ENCODE measurements around the gene WNT6. TPM values are rescaled to one million over a fixed set of nuclear protein-coding genes. Genes with fewer than 3 reads are reported as not detected.

WNT6 gene
- polyA plus RNA-seq, 3 donors: 0.36 to 0.61 (median 0.43) TPM

GRCh38 chr2:218877331-218877730 lies 17.7 kb downstream of the WNT6 start:
- DNase-seq: no peak

DNA sequence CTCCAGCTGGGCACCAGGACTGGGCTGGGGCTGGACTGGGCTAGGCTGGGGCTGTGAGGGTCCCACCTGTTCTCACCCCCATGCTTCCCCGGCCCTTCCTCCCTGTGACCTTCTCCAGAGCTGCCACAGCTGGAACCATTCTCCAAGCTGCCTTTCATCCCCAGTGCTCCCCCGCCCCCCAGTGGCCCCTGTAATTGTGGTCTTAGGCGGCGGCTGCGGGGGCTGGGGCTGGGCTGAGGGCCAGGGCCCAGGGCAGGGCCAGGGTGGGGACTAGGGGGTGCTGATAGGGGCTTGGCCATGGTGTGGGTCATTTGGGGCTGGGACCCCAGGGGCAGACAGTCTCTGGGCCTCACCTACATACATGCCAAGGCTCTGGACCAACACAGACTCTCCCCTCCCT lies 18.3 kb downstream of the WNT6 start:
- DNase-seq: no peak

- no peak for DNase-seq
These were observed 18.9 kb downstream of the WNT6 start for GRCh38 chr2:218878486-218878885.

DNA sequence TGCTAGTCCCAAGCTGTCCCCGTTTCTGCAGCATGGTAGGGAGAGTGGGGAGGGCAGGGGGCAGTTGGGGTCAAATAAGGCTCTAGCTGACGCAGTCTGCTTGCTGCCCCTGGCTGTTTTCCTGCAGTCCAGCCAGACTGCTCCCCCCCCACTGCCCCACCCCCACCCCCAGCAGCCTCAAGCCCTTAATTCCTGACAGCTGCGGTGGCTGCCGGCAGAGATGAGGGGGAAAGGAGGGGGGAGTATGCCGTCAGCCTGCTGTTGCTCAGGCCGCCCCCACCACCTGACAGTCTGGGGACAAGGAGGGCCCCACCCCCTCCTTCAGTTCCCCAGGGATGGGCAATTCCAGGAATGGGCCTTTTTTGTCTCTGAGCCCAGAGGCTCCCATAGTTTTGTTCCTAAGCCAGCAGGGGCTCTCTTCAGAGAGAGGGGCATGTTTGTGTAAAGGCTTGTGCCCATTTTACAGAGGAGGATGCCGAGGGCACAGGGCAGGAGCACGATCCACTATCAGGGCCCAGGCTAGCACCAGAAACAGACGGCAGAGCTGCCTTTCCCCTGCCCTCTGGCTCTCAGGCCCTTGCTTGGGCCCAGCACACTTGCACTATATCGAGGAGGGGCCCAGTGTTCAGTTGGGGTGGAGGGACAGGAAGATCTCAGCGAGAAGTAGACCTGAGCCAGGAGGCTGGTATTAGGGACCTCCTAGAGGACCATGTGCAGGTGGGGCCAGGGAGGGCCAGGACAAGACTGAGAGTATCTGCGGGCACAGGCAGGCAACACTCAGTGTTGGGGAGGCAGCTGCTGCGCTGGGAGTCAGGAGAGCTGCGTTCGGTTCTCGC lies 19.5 kb downstream of the WNT6 start:
- DNase-seq: no peak

DNA sequence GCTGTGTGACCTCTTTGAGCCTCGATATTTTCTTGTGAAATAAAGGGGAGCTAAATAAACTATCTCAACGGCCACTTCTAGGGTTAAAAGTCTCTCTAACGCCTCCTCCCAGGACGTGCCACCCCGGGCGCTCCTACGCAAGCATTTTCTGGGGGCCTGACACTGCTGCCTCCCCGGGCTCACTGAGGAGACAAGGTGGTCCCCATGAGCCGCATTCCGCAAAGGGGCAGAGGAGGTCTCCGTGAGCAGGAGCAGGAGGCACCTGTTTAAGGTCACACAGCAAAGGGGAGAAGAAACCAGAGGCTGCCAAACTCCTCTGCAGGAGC lies 20.1 kb downstream of the WNT6 start:
- no peak for DNase-seq

- no peak for DNase-seq
These were observed 20.7 kb downstream of the WNT6 start, which contains the start of gene WNT10A for GRCh38 chr2:218880102-218880858. Gene WNT10A (plus strand): TSS chr2:218880852. CDS start chr2:218880996, 144 bp downstream.

DNA sequence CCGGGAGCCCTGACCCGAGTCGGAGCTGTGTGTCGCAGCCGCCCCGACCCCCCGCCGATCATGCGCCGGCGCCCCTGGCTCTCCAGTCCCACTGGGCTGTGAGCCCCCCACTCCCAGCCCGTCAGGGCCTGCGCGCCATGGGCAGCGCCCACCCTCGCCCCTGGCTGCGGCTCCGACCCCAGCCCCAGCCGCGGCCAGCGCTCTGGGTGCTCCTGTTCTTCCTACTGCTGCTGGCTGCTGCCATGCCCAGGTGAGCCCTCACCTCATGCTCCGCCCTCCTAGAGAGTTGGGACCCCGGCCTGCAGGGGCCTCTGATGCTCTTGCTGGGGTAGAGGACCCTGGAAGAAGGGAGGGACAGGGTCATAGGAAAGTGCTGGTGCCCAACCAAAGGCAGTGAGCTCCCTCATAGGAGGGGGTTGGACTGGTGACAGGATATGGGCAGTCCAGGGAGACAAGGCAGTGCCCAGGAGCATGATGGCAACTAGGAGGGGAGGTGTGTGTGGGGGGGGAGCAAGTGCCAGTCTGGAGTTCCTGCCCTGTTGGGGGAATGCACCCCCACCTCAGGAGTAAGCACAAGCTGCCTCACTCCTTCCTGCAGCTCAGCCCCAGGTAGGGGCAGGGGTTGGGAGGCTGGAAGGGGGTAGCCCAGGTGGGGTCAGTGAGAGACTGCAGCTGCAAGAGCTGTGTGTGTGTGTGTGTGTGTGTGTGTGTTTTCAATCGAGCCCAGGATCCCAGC lies 21.4 kb downstream of the WNT6 start:
- no peak for DNase-seq

DNA sequence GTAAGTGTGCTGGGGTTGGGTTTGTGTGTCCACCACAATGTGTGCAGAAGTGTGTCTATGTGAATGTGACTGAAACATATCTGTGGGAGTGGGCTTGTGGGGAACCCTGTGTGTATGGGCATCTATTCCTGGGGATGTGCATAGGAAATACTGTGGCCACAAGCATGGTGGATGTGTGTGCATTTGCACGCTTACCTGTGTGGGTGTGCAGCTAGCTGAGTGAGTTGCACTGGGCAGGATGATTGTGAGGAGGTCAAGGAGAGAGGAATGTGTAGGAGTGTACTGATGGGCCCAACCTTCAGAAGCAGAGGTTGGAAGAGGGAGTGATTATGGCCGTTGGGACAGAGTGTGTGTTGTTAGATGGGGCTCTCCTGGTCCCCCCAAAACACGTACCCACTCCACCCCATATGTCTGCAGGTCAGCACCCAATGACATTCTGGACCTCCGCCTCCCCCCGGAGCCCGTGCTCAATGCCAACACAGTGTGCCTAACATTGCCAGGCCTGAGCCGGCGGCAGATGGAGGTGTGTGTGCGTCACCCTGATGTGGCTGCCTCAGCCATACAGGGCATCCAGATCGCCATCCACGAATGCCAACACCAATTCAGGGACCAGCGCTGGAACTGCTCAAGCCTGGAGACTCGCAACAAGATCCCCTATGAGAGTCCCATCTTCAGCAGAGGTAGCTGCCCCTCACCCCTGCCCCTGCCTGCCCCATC lies 22.3 kb downstream of the WNT6 start:
- DNase-seq: no peak

DNA sequence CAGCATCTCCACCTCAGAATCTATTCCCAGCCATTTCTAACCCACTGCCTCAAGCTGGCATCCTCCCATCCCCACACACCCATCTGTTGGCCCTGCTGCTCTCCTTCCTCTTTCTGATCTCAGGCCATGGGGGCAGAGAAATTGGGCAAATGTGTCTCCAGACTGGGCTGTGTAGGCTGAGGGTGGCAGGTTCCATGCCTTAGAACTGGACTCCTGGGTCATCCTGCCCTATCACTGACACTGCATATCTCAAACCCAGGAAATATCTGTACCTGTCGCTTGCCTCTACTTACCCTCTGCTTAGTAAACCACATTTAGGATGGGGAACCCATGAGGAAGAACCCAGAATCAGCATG lies 22.8 kb downstream of the WNT6 start:
- DNase-seq: no peak

GRCh38 chr2:218882866-218883366 lies 23.3 kb downstream of the WNT6 start:
- DNase-seq: no peak

DNA sequence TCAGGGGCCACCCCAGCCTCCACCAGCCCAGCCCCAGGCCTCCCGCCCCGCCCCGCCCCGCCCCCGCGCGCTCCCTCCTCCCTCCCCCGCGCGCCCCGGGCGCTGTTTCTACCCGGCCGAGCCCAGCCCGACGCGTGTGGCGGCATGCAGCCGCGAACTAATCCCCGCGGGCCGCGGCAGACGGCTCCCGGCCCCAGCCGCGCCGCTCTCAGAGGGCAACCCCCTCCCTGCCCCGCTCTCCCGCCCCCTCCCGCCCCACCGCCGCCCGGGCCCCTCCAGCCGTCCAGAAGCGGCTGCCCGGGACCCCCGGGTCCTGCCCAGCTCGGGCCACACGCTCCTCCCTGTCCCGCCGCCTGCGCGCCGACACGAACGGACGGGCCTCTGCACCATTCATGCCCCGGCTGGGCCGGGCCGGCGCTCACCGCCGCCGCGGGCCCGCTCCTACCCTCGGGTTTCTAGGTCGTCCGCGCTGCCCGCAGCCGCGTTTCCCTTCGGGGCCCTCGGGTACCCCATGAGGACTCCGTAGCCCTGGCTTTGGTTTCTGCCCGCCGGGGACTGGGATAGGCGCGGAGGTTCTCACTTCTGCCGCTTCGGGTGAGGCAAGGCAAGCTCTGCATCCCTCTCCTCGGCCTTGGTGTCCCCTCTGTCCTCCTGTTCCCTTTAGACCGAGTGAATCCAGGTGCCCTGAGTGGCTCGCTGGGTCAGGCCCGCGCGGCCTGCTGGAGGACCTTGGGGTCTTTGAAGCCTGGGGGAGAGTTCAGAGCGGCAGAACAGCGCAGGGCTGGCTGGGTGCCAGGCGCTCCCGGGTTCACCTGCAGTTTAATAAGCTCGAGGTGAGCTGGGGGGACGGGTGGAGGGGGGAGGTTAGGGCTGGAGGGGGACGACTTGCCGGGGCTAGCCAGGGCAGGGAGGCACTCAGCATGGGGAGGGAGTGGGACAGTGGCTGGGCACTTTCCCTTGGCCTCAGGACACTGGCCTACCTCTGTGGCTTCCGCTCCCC lies 24.2 kb downstream of the WNT6 start:
- no peak for DNase-seq

DNA sequence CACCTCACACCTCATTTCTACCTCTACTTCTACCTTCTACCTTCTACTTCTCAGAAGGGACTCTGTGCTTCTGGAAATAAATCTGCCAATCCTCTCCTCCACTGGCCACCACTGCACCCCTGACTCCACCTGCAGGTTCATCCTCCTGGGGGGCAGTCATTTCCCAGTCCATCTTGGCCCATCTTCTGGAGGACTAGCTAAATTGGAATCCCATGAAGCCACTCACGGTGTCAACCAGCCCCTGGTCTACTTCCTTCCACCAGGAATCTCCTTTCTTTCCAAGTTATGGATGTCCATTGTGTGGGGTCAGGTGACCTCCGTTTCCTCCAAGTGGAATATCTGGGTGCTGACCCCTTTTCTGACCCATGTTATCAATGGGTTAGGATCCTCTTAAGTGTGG lies 24.9 kb downstream of the WNT6 start:
- DNase-seq: no peak

DNA sequence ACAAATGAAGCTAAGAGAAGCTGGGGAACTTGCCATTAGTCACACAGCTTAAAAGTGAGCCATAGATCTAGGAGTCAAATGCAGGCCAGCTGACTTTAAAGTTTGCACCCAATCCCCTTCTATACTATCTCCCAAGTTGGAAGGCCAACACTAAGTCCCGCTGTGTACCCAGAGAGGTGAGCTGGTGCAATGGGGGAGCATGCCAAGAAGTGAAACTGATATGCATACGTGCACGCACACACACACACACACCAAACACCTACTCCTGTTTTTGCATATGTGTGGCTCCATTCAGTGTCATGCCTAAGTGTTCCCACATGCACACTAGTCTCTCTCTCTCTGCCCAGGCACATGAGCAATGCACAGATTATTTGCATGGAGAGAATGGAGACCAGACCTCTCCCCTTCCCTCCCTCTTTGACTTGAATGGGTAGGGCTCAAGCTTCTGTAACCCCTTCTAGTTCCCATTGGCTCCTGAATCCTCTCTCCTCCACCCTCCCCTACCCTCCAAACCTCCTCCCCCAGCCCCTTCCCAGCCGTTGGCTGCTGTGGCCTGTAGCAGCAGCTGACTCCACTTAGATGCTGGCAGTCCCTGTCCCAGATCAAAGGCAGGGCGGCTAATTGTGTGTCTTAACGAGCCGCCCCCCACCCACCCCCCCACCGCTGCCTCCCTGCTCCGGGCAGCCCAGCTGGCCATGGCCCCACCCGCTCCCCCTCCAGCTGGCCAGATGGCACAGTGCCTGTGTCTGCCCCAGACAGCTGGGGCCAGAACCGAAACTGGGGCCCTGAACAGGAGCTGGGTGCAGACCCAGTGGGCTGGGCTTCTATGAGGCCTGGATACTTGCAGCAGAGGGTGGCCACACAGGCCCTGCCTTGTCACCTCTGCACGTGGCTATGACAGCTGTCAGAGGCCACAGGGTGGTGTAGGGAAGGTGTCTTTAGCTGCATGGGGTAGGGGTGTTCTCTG lies 26.7 kb downstream of the WNT6 start:
- DNase-seq: no peak

- no peak for DNase-seq
These were observed 27.5 kb downstream of the WNT6 start for GRCh38 chr2:218887079-218887478.

DNA sequence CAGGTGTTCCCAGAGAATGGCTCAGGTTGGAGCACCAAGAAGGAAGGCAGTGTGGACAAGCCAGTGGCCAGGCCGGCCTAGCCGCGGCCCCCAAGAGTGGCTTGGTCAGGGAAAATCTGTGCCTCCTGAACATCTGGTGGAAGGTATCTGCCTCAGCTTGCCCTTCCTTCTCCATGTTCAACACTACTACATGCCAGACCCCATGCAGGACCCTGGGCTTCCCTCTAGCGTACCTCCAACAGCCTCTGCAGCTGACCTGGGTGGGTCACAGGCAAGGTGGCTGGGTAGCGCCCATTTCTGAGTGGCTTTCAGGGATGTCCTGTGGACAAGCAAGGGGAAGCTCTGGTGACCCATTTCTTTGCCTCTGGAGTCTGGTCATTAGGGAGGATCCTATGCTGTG lies 28.7 kb downstream of the WNT6 start:
- no peak for DNase-seq

- DNase-seq: no peak
These were observed 30.3 kb downstream of the WNT6 start for GRCh38 chr2:218889937-218890336.

GRCh38 chr2:218890369-218890768 lies 30.8 kb downstream of the WNT6 start:
- no peak for DNase-seq

DNA sequence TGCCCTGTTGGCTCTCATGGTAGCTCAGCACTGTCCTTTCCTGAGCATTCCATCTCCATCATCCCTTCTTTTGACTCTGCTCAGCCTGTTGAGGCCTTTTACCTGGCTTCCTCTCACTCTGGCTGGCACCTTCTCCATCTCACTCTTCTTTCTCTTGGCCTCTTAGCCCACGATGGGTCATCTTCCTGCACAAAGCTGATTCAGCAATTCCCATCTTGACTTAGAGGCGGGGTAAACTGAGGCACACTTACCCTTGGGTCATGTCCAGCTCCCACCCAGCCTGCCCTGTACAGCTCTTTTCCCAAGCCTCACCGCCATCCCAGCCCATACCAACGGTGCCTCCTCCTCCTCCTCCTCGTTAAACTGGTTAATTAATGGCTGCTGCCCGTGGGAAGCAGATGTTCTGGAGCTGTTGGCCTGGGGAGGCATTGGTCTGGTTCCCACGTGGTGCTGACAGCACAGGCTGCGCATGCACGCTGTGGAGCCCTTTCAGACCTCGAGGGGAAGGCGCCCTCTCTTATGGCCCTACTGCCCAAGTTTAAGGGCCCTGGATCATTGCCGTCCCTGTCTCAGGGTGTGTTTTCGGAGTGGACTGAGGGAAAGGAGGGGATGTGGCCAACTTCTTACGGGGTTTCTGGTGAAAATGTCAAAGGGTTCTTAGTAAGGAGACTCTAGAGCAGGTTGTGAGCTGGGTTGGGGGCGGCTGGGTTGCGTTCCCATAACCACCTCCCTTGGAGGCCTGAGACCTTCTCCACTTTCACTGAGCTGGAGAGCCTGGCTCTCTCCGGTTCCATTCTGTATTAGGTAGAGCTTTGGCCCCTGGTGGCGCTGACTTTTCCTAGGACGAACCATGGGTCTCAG lies 31.9 kb downstream of the WNT6 start:
- no peak for DNase-seq
